NCI-H345 (cell line): ENCODE data around the gene CREBBP.

Experiments used
- DNase-seq: peaks from one replicate; lab custom pipeline; 2025; lab: John Stamatoyannopoulos, UW

The CREBBP gene

GRCh38 chr16:3824121-3824795, 56.3 kb downstream of the CREBBP start:
- DNase-seq, result no peak

- DNase-seq, result no peak
Observed at GRCh38 chr16:3823427-3823826, 57.1 kb downstream of the CREBBP start.

GRCh38 chr16:3822366-3823045, 58.0 kb downstream of the CREBBP start:
- DNase-seq, result peak; percentile 15

GRCh38 chr16:3821184-3821583, 59.3 kb downstream of the CREBBP start:
- no peak for DNase-seq

GRCh38 chr16:3819746-3820724, 60.5 kb downstream of the CREBBP start:
- peak; percentile 99 for DNase-seq

GRCh38 chr16:3819175-3819527, 61.4 kb downstream of the CREBBP start:
- no peak for DNase-seq

- DNase-seq, result no peak
Observed at GRCh38 chr16:3816326-3816725, 64.2 kb downstream of the CREBBP start.

- DNase-seq, result no peak
Observed at GRCh38 chr16:3814755-3815154, 65.8 kb downstream of the CREBBP start.

GRCh38 chr16:3812469-3813172, 67.9 kb downstream of the CREBBP start:
- no peak for DNase-seq

- no peak for DNase-seq
Observed at GRCh38 chr16:3810818-3811217, 69.7 kb downstream of the CREBBP start.

- no peak for DNase-seq
Observed at GRCh38 chr16:3810198-3810664, 70.3 kb downstream of the CREBBP start.

- no peak for DNase-seq
Observed at GRCh38 chr16:3808308-3809063, 72.0 kb downstream of the CREBBP start.

GRCh38 chr16:3807425-3808123, 72.9 kb downstream of the CREBBP start:
- DNase-seq, result no peak

- DNase-seq, result no peak
Observed at GRCh38 chr16:3804426-3805016, 76.0 kb downstream of the CREBBP start.

GRCh38 chr16:3800477-3801270, 79.8 kb downstream of the CREBBP start:
- no peak for DNase-seq

- DNase-seq, result no peak
Observed at GRCh38 chr16:3800019-3800418, 80.5 kb downstream of the CREBBP start.

GRCh38 chr16:3799354-3799753, 81.2 kb downstream of the CREBBP start:
- DNase-seq, result no peak

- no peak for DNase-seq
Observed at GRCh38 chr16:3798838-3799237, 81.7 kb downstream of the CREBBP start.
